Urinary bladder (tissue), 4 donors: ENCODE measurements around the gene SNX5. TPM values are rescaled to one million over a fixed set of nuclear protein-coding genes. Genes with fewer than 3 reads are reported as not detected.

Source experiments
- DNase-seq: peaks from one replicate; pipeline ENCODE4 v3.0.0-alpha.2; 2015; ENCODE audit errors: extremely low spot score
- H3K27ac ChIP-seq: one replicate; pipeline ENCODE4 v1.5.1; 2013; ENCODE audit warnings: low read depth, mild to moderate bottlenecking, moderate library complexity
- H3K36me3 ChIP-seq: one replicate; pipeline ENCODE4 v1.6.1; 2013; ENCODE audit warnings: mild to moderate bottlenecking, moderate library complexity; ENCODE audit not compliant: insufficient read depth
- H3K4me1 ChIP-seq: one replicate; pipeline ENCODE4 v1.6.1; 2013; ENCODE audit warnings: mild to moderate bottlenecking, moderate library complexity; ENCODE audit not compliant: insufficient read depth
- H3K4me3 ChIP-seq: one replicate; pipeline ENCODE4 v1.5.1; 2013; ENCODE audit warnings: low read depth, low read length
- WGBS: extraction: QIAGEN DNeasy Blood & Tissue Kit; methylation state at CpG from one replicate; pipeline ENCODE4 v1.1.7; 2013; 5-methylcytosine and 5-hydroxymethylcytosine counted together
- polyA plus RNA-seq: library from polyadenylated mRNA; stranded (reverse); fragments of 200-250 nt; gene quantifications from one replicate; pipeline ENCODE4 v1.2.3, GENCODE V29; 2013
- total RNA-seq: library from RNA; depleted of rRNA; stranded (reverse); fragments of >200 nt; gene quantifications from one replicate; pipeline ENCODE4 v1.2.3, GENCODE V29; 2014
- donor health status: healthy with polysubstance abuse.
- donor health status: healthy.

The SNX5 gene
- total and polyA plus RNA-seq, 2 donors, result 51.9 to 138 TPM

DNA sequence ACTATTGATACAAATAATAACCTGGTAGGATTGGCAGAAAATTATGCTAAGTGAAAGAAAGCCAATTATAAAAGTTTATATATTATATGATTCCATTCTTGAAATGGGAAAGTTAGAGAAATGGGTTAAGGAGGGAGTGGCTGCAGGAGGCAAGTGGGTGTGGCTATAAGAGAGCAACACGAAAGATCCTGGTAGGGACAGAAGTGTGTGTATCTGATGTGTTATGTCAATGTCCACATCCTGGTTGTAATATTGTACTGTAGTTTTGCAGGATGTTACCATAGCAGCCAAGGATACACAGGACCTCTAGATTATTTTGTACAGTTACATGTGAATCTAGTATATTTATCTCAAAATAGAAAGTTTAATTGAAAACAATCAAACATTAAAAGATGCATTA, 46.8 kb downstream of the SNX5 start:
- no peak overlapping the region for H3K4me3 ChIP-seq
- no peaks in the 10 kb centered on the region for H3K36me3 ChIP-seq
- H3K4me1 ChIP-seq, result no peaks in the 10 kb centered on the region
- no peak for DNase-seq
- H3K27ac ChIP-seq, result no peak overlapping the region
- 18% methylated on average over 1 of the region's 1 CpG for whole genome bisulfite sequencing

DNA sequence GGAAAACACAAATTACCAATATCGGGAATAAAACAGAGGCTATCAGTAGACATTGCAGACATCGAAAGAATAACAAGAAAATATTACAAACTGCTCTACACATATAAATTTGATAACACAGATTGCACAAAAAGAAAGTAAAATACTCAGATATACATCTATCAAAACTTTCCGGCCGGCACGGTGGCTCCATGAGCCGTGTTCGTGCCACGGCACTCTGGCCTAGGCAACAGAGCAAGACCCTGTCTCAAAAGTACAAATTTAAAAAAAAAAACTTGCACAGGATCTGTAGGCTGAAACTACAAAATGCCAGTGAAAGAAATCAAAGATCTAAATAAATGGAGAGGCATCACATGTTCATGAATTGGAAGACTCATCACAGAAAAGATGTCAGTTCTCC, 49.4 kb downstream of the SNX5 start:
- H3K36me3 ChIP-seq, result no peaks in the 10 kb centered on the region
- H3K4me3 ChIP-seq, result no peak overlapping the region
- H3K4me1 ChIP-seq, result no peaks in the 10 kb centered on the region
- DNase-seq, result no peak
- 95% methylated on average over 8 of the region's 8 CpGs for WGBS
- no peak overlapping the region for H3K27ac ChIP-seq

DNA sequence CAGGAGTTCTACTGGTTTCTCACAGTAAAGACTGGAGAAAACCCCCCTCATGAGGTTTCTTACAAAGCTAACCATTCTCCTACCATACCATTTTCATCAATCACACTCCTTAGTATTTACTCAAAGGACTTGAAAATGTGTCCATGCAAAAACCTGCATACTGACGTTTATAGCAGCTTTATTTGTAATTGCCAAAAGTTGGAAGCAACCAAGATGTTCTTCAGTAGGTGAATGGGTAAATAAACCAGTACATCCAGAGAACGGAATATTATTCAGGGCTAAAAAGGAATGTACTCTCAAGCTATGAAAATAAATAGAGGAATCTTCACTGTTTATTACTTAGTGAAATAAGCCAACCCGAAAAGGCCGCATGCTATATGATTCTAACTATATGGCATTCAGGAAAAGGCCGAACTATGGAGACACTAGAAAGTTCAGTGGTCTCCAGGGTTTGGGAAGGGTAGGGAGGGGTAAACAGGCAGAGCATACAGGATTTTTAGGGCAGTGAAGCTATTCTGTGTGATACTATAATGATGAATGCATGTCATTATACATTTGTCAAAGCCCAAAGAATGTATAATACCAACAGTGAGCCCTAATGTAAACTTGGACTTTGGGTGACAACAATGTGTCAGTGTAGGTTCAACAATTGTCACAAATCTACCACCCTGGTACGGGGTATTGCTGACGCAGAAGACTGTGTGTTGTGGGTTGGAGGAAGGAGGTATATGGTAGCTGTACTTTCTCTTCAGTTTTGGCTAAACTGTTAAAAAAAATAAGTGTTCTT, 50.6 kb downstream of the SNX5 start:
- H3K27ac ChIP-seq, result no peak overlapping the region
- DNase-seq, result no peak
- H3K4me3 ChIP-seq, result no peak overlapping the region
- H3K4me1 ChIP-seq, result no peaks in the 10 kb centered on the region
- WGBS, result 84% methylated on average over 7 of the region's 7 CpGs
- no peaks in the 10 kb centered on the region for H3K36me3 ChIP-seq

DNA sequence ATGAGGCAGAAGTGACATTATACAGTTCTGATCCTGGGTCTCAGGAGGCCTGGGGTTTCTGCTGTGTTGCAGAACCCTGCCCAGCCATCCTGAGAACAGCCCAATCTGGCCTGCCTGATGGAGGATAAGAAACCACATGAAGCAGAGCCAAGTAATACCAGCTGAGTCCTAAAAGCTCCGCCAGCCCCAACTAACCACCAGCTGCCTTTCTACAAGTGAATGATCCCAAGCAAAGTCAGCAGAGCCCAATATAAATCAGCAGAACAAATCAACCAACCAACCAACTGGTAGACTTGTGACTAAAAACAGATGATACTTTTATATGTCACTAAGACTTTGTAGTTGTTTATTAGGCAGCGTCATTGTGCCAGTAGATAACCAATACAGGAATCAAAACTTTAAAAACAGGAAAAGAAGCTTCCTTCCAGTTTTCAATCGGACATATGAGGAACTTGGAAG, 52.1 kb downstream of the SNX5 start:
- DNase-seq, result no peak
- H3K36me3 ChIP-seq, result no peaks in the 10 kb centered on the region
- no peaks in the 10 kb centered on the region for H3K4me1 ChIP-seq
- no peak overlapping the region for H3K27ac ChIP-seq
- H3K4me3 ChIP-seq, result no peak overlapping the region
- WGBS, result 51% methylated on average over 3 of the region's 3 CpGs

DNA sequence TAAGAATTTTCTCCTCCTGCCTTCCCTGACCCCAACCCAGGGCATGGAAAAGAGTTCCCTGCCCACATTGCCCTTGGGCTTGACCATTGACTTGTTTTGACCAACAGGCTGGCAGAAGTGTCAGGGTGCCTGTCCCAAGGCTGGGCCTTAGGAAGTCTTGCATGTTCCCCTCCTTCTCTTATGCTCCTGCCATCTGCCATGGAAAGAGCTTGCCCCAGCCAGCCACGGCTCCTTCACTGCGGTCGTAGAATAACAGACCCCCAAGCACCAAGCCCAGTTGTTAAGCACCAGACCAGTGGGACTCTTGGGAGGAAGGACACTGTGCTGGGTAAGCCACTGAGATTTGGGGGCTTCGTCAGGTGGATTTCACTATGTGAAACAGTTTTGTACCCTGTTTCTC, 53.6 kb downstream of the SNX5 start:
- H3K36me3 ChIP-seq, result no peaks in the 10 kb centered on the region
- DNase-seq, result no peak
- H3K4me1 ChIP-seq, result no peaks in the 10 kb centered on the region
- H3K4me3 ChIP-seq, result no peak overlapping the region
- 82% methylated on average over 4 of the region's 4 CpGs for WGBS
- no peak overlapping the region for H3K27ac ChIP-seq

DNA sequence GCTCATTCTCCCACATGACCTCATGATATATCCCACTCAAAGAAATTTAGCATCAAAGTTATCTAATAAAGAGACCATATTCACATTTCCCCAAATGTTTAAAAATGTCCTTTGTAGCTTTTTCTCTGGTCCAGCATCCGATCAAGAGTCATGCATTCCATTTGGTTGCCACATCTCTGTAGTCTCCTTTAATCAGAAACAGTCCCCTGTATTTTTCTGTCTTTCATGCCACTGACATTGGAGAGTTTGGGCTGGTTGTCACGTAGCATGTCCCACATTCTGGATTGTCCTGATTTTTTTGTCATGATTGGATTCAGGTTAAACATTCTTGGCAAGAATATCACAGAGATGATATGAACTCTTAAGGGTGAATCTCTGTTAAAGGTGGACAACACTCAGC, 55.7 kb downstream of the SNX5 start:
- Histone ChIP-seq H3K4me1 (no peaks in the 10 kb centered on the region), H3K27ac (no peak overlapping the region)

DNA sequence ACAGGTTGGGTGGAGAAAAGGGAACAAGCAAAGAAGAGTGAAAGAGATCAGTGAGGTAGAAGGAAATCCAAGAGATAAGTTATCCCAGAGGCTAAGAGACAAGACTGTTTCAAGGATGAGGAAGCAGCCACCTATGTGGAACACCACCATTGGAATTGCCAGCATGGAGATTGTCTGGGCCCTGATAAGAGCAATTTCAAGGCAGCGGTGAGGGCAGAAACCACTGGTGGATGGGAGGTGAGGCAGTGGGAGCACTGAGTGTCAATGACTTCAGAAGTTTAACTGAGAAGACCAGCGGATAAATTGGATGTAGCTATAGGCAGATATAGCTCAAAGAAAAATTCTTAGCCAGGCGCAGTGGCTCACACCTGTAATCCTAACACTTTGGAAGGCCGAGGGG, 56.7 kb downstream of the SNX5 start:
- WGBS, result 73% methylated on average over 4 of the region's 4 CpGs
- no peak for DNase-seq

More for the DNA sequence above, 55.7 kb downstream of the SNX5 start:
- 81% methylated on average over 2 of the region's 2 CpGs for WGBS
- no peak overlapping the region for H3K4me3 ChIP-seq
- DNase-seq, result no peak
- H3K36me3 ChIP-seq, result no peaks in the 10 kb centered on the region

DNA sequence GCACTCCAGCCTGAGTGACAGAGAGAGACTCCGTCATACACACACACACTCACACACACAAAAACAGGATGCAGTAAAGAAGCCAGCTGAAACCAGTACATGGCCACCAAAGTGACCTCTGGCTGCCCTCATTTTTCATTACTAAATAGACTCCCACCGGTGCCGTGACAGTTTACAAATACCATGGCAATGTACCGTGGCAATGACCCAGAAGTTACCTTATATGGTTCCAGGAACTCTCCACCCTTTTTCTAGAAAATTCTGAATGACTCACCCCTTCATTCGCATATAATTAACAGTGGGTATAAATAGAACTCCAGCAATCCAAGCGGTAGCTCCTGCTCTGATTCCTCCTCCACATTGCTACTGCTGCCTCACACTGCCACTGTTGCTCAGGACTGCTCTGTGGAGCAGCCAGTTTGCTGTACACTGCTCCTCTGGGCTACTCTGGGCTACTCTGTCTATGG, 57.7 kb downstream of the SNX5 start:
- Histone ChIP-seq H3K27ac (no peak overlapping the region), H3K4me1 (no peaks in the 10 kb centered on the region)
- DNase-seq, result no peak

More for the DNA sequence above, 56.7 kb downstream of the SNX5 start:
- Histone ChIP-seq H3K4me3 (no peak overlapping the region), H3K36me3 (no peaks in the 10 kb centered on the region), H3K27ac (no peak overlapping the region), H3K4me1 (no peaks in the 10 kb centered on the region)

DNA sequence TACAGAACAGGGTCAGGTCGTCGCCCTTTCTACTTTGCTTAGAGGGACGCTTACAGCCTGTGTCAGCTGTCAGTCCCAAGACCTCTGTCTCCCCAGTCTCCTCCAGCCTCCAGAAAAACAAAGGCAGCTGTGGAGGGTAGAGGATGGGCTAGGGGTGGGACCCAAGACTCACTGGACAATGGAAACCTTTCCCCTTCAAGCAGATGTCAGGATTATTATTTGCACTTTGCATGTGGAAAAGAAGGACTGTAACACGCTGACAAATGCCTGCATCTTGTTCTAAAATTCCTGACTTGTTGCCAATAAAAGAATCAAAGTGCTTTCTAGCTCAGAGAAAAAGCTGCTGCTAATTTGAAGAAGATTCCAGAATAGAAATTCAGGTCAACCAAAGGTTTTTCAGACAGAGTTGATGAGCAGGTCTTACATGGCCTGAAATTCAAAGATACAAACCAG, 58.7 kb downstream of the SNX5 start:
- WGBS, result 63% methylated on average over 4 of the region's 4 CpGs
- Histone ChIP-seq H3K36me3 (no peaks in the 10 kb centered on the region), H3K4me3 (no peak overlapping the region), H3K4me1 (no peaks in the 10 kb centered on the region), H3K27ac (no peak overlapping the region)
- no peak for DNase-seq

More for the DNA sequence above, 57.7 kb downstream of the SNX5 start:
- H3K36me3 ChIP-seq, result no peaks in the 10 kb centered on the region
- H3K4me3 ChIP-seq, result no peak overlapping the region
- WGBS, result 19% methylated on average over 6 of the region's 6 CpGs

DNA sequence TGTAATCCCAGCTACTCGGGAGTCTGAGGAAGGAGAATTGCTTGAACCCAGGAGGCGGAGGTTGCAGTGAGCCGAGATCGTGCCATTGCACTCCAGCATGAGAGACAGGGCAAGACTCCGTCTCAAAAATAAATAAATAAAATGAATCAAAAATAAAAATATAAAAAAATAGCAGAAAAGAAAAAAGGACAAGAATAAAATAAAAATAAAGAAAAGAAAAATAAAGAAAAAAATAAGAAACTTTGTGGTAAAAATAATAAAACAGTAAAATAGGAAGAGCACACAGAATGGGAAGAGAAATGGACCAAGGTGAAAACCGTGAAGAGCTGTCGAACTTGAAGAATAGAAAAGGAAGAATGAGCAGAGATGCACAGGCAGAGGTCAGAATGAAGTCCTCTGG, 63.0 kb downstream of the SNX5 start:
- Histone ChIP-seq H3K4me1 (no peaks in the 10 kb centered on the region), H3K4me3 (no peak overlapping the region), H3K36me3 (no peaks in the 10 kb centered on the region), H3K27ac (no peak overlapping the region)
- 94% methylated on average over 7 of the region's 7 CpGs for WGBS
- no peak for DNase-seq

DNA sequence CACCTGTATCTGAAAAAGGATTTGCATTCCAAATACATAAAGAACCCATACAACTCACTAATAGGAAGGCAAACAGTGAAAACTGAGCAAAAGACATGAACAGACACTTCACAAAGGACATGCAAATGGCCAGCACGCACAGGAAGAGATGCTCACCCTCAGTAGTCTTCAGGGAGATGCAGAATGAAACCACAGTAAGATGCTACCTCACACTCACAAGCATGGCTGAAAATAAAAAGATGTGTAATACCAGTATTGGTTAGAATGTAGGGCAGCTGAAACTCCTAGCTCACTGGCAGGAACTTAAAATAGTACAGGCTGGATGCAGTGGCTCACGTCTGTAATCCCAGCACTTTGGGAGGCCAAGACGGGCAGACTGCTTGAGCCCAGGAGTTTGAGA, 64.6 kb downstream of the SNX5 start:
- whole genome bisulfite sequencing, result 71% methylated on average over 3 of the region's 3 CpGs
- no peak overlapping the region for H3K27ac ChIP-seq
- H3K4me1 ChIP-seq, result no peaks in the 10 kb centered on the region
- no peak for DNase-seq
- H3K4me3 ChIP-seq, result no peak overlapping the region
- no peaks in the 10 kb centered on the region for H3K36me3 ChIP-seq

DNA sequence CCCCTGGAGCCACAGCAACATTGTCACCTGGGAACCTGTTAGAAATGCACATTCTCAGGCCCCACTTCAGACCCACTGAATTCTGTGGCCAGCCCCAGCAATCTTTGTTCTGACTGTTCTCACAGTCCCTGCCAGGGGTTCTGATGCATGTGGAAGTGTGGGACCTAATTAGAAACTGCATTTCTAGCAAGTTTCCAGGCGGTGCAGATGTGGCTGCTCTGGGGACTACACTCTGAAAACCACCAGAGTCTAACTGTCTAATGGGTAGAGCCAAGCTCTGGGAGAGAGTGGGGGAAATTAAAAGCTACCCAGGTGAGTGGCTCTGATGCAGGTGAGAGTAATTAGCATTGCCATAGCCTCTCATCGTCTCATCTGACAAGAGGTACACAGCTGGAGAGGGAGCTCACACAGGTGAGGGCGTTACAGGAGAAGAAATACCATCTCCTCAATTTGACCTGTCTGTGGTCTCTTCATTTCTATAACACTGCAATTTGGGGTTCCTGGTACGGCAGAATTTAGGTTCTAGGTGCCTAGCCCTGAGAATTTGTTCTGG, 66.0 kb downstream of the SNX5 start:
- Histone ChIP-seq H3K36me3 (no peaks in the 10 kb centered on the region), H3K27ac (no peak overlapping the region), H3K4me1 (no peaks in the 10 kb centered on the region), H3K4me3 (no peak overlapping the region)
- WGBS, result 91% methylated on average over 4 of the region's 4 CpGs
- DNase-seq, result no peak

DNA sequence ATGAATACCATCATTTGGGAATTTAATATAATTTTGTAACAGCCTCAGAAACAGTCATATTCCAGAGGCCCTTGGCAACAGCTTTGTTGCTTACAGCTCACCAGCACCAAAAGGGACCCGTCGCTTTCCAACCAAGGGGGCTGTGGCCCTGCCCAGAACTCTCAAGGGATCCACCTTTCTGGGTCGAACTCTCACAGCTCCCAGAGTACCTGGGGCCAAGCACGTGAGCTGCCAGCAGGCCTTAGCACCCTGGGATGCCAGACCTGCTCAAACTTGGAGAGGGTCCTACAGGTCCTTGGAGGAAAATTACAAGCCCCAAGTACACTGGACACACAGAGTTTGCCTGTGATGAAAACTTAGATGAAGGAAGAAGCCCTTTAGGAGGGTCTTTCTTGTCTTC, 66.6 kb downstream of the SNX5 start:
- H3K4me3 ChIP-seq, result no peak overlapping the region
- 86% methylated on average over 4 of the region's 4 CpGs for WGBS
- H3K4me1 ChIP-seq, result no peaks in the 10 kb centered on the region
- no peak for DNase-seq
- no peaks in the 10 kb centered on the region for H3K36me3 ChIP-seq
- no peak overlapping the region for H3K27ac ChIP-seq

DNA sequence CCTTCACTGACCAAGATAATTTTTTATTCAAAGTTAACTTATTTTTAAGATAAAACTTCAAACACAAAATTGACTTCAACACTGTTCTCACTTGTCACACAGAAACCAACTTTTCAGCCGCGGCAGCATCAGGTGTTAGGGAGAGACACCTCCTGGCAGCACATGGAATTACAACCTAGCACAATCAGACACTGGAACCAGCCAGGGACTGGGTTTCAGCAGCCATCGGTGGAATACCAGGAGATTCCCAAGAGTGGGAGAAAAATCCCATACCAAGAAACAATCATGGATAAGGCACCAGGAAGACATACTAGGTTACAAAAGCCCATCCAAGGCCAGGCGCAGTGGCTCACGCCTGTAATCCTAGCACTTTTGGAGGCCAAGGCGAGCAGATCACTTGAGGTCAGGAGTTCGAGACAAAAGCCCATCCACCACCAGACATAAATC, 70.0 kb downstream of the SNX5 start:
- no peaks in the 10 kb centered on the region for H3K36me3 ChIP-seq
- WGBS, result 56% methylated on average over 7 of the region's 7 CpGs
- no peak overlapping the region for H3K4me3 ChIP-seq
- no peak overlapping the region for H3K27ac ChIP-seq
- DNase-seq, result no peak
- H3K4me1 ChIP-seq, result no peaks in the 10 kb centered on the region
